Endometrial microvascular endothelial cells (primary cell): ENCODE measurements around the gene METAP1. TPM values are rescaled to one million over a fixed set of nuclear protein-coding genes. Genes with fewer than 3 reads are reported as not detected.
"Not testable (repeated sequence)": the region's sequence is repeated elsewhere in the genome, so short reads cannot be mapped to it uniquely, and the experiment has no call there.

ENCODE experiments used
- in situ Hi-C: cut with HindIII; loops from 2 replicates; pipeline ENCODE4 v1.10.0; 2017; ENCODE audit warnings: low sequenced_read_pairs, low pct_unique_long_range_greater_than_20kb; ENCODE audit errors: inconsistent ontology term
- total RNA-seq: library from RNA; depleted of rRNA; stranded (reverse); fragments of >200 nt; gene quantifications from one replicate; pipeline ENCODE4 v1.2.3, GENCODE V29; 2015; ENCODE audit errors: inconsistent ontology term

Gene METAP1
- total RNA-seq, 1 donor from 2014 or later, result 84.5 TPM

DNA sequence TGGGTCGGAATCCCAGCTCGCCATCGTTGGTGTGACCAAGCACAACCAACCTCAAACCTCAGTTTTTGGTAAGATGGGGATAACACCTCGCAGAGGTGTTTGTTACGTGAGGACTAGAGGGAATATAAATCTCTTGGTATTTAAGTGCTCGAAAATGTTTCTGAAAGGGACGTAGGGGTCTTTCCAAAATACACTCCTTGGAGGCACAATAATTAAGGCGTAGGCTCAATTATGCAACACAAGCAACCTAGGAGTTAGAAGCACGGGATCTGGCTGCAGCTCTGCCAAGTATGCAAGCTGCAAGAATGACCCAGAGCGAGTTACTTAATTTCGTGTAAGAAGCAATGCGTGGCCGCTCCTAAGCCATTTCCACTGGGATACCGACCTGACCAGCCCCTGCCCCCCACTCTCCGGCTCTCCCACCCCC is 92.5 kb downstream of the METAP1 start:
- in situ Hi-C loops, result no loop called here

DNA sequence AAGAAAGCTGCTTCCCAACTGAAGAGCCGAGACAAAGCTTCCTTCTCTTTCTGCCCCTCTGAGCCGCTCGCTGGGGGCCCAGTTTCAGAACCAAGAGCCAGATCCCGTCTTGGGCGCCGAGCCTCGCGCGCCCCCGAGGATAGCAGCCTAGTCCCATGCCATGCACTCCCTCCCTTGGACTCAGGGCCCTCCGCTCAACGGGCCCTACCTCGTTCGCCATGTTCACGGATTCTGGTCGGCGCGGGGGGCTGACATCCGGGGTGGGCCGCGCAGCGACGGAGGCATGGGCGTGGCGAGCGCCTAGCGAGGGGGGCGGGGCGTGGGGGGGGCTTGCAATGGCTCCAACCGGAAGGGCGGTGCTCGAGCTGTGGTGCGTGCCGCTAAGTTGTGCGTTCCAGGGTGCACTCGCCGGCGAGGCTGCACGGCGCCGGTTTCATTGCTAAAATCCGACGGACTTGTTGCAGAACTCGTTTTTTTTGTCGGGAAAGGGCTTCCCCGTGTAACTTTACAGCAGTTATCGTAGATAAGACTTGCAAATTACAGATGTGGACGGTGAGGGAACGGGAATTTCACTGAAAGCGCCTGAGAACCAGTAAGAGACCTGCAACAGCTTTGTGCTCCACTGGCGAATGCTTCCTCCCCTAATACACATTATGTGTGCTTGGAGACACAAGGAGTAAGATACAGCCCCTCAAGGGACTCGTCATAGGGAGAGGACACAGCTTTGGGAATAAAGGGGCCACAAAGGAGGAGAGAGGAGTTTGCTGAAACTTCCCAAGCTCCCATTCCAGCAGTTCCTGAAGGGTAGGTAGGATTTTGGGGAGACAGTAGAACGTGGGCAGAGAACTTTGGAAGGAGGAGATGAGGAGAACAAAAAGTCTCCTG is 93.2 kb downstream of the METAP1 start, which contains the start of gene ADH5:
TSS of gene ADH5 (minus strand) at position 308 of the 885 bp plus-strand sequence. CDS start at position 220, 88 bp downstream.
- in situ Hi-C loops, result no loop called here

DNA sequence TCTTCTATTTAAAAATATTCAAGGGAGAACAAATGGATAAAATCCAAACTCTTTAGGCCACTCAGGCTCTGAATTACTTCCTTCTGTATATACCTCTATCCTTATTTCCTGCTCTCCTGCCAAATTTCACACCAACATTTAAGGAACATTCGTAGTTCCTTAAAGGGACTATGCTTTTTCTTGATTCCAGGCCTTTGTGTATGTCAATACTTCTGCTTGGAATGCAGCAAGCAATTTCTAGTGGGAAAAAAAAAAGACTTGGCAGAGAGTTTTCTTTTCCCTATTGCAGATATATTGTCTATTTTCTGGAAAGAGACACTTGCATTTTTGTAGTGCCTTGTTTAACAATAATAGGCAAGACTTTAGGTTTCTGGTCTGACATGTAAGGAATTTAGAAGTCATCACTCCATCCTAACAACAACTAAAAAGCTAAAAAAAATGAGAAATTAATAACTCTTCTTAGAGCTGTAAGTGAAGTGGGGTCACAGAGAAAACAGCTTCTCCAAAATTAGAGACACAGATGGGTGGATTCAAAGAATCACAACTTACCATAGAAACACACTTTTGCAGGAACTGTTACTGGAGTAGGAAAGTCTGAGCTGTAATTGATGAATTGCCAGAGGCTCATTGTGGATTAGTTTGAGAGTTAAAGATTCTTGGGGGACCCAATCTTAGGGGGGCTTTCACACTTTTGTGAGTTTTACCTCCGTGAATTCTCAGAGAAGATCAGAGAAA is 95.1 kb downstream of the METAP1 start:
- in situ Hi-C loops, result no loop called here

DNA sequence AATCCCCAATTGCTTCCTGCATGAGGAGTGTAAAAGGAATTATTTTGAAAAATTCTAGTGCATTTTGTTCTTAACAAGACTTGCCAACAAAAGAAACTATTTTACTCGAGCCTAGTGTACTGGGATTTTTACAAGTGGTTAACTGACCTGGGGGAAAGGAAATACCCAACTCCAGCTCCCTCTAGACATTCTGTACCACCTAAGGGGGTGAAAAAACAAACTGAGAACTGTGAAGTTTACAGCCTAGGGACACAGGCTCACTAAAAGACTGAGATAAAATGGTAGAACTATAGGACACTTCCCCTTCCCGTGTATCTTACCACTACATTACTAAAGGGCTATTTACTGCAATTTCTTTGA is 95.7 kb downstream of the METAP1 start:
- in situ Hi-C loops, result no loop called here

DNA sequence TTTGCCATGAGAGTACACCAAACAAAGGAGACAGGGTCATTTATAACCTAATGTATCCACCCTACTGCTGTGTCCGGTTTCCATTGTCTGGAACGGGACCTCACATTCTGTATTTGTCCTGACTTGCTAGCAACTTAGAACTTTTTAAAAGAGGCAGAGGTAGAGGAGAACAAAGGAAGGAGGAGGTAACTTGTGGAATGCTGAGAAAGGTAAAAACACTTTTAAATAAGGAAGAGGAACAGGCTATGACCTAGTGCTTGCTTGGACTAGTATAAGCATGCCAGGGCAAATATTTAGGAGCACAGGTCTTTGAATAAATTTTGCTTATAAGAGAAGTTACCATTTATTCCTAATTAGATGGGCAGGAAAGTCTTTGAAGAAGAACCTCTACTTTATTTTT is 96.3 kb downstream of the METAP1 start:
- in situ Hi-C loops, result not testable (repeated sequence)

DNA sequence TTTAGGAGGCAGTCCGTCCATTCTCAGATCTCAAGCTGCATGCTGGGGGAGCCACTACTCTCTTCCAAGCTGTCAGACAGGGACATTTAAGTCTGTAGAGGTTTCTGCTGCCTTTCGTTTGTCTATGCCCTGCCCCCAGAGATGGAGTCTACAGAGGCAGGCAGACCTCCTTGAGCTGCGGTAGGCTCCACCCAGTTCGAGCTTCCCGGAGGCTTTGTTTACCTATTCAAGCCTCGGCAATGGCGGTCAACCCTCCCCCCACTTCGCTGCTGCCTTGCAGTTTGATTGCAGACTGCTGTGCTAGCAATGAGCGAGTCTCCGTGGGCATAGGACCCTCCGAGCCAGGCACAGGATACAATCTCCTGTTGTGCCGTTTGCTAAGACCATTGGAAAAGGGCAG is 103.8 kb downstream of the METAP1 start:
- in situ Hi-C loops, result no loop called here

DNA sequence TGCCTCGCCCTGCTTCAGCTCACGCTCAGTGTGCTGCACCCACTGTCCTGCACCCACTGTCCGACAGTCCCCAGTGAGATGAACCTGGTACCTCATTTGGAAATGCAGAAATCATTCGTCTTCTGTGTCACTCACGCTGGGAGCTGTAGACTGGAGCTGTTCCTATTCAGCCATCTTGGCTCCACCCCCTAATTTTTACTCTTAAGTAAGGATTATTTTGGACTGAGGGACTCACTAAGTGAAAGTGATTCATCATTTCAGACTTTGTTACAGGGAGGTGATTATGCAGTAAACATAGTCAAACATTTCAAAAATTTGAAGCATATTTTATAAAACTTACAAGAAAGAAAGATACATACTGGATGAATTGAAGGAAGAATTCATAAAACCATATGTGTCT is 104.3 kb downstream of the METAP1 start:
- in situ Hi-C loops, result not testable (repeated sequence)

DNA sequence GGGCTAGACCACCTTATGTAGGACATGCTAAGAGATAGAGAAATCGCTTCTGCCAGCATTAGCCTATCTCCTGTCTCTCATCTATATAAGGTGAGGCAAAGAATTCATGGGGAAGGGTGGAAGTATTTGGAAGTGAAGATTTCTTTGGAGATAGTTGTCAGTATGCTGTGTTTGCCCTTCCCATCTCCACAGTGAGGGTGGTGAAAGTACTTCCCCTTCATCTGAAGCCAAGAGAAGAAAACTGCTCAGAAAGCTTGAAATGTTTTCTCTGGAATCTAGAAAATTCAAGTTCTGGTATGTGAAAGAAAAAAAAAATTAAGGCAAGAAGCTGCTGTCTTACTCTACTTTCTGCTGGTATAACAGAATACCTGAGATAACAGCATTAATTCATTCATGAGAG is 105.4 kb downstream of the METAP1 start:
- in situ Hi-C loops, result no loop called here

DNA sequence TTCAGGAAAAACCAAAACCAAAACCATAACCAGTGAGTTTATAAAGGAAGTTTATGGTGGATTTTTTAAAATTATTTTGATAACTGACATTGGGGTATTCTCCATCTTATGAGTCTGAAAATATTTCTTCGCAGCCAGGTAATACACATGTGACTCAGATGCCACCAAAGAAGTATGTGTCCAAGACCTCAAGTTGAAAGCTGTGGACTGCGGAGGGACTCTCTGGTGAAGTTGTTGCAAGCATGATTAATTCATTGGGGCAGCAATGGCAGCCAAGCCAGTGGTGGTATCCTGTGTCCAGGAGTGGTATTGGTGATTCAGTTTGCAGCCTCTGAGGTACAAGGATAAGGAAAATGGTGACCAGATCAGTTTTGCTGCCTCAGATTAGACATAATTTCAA is 107.1 kb downstream of the METAP1 start:
- in situ Hi-C loops, result no loop called here

DNA sequence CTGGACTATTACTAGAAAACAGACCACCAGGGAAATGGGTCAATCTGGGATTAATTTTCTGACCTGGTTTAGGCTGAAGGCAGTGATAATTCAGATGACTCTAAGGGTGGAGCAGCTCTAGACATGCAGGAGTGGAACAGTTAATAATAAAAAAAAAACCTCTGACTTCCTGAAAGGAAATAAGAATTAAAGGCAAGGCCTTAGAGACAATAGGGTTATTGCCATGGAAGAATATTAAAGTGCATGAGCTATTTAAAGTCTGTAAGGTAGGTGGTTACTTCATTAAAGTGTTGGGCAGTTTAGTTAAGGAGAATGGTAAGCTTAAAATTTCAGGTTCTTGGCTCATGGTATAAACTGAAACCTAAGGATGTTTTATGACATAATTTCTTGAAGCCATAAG is 107.6 kb downstream of the METAP1 start:
- in situ Hi-C loops, result no loop called here

DNA sequence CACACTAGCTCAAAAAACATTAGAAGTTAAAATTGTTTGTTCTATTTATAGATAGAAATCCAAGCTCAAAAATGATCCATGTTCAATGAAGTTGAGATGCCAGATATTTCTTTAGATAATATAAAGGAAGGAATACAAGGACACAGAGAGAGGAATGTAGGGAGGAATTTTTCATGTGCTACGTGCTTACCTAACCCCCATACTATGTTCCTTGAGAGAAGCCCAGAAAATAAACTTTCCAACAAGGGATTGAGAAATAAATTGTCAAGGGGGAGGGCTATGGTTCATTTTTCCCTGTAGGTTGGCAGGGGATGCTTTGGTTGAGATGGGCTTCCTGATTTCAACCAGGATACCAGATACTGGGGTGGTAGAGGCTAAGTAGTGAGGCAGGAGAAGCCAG is 108.6 kb downstream of the METAP1 start:
- in situ Hi-C loops, result no loop called here

DNA sequence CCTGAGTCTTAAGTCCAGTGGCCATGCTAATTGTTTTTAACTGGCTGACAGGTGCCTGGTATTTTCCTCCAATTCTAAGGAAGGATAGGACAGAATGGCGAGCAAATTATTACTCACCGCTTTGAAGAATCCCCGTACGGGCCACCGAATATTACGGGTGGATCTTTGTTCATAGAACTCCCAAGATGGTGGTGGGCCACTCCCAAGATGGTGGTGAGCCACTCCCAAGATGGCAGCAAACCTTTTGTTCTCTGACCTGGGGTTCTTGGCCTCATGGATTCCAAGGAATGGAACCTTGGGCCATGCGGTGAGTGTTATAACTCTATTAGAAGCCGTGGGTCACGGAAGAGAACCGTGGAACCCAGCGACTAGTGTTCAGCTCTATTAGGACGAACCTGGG is 113.8 kb downstream of the METAP1 start:
- in situ Hi-C loops, result not testable (repeated sequence)

Other genes with a start within 250 kb of the METAP1 start
- gene EIF4E, start 66.6 kb upstream of the METAP1 start, total RNA-seq, result 123 TPM
- 139 TPM for gene ADH5, start 93.1 kb downstream of the METAP1 start, total RNA-seq
- not detected for gene ADH4, start 148.6 kb downstream of the METAP1 start, total RNA-seq
- not detected for gene ADH6, start 223.5 kb downstream of the METAP1 start, total RNA-seq